IMR-90 (cell line): Measurements from ENCODE around the gene OR6C74. TPM values are rescaled to one million over a fixed set of nuclear protein-coding genes. Genes with fewer than 3 reads are reported as not detected.

Experiments used
- ATAC-seq: fragments of 200-7000 bp; cut with Tn5 transposase; 2 replicates; pipeline ENCODE4 v1.9.1; 2020; ENCODE audit warnings: low read depth, mild to moderate bottlenecking, moderate library complexity
- BruUV-seq: library from RNA; stranded (reverse); fragments of 400-500 nt; replicated peaks from 2 replicates; lab custom pipeline; 2021; lab: Mats Ljungman, UMichigan
- CTCF ChIA-PET: fragments of 300-600 bp; formaldehyde crosslinking; extraction: SDS; loops from one replicate; lab custom pipeline; 2021; ENCODE audit warnings: antibody characterized with exemption; lab: Yijun Ruan, JAX
- POLR2A ChIA-PET: fragments of 300-600 bp; sonication (Branson Sonifier 250); formaldehyde crosslinking; loops from one replicate; lab custom pipeline; 2022; ENCODE audit warnings: antibody characterized with exemption; ENCODE audit not compliant: unreplicated experiment; lab: Charles Lee
- DNase-seq: peaks from one replicate; pipeline ENCODE4 v3.0.0; 2013
- H2AFZ ChIP-seq: replicated peaks from 2 replicates; pipeline ENCODE3; 2013; ENCODE audit warnings: low read length, mild to moderate bottlenecking; ENCODE audit not compliant: poor library complexity
- H2AK5ac ChIP-seq: 2 replicates; pipeline ENCODE4 v1.6.1; 2013; ENCODE audit warnings: low read depth, low read length, inconsistent platforms
- H2AK9ac ChIP-seq: replicated peaks from 2 replicates; pipeline ENCODE3; 2013; ENCODE audit warnings: mild to moderate bottlenecking, low read depth, low read length, moderate library complexity; ENCODE audit not compliant: poor library complexity
- H2BK120ac ChIP-seq: 2 replicates; pipeline ENCODE4 v1.6.1; 2013; ENCODE audit warnings: low read depth, low read length, inconsistent platforms
- H2BK15ac ChIP-seq: 3 replicates; pipeline ENCODE4 v1.6.1; 2013; ENCODE audit warnings: low read depth, low read length, inconsistent platforms
- H2BK20ac ChIP-seq: 2 replicates; pipeline ENCODE4 v1.6.1; 2013; ENCODE audit warnings: low read depth, mild to moderate bottlenecking, inconsistent platforms, low read length, moderate library complexity
- H2BK5ac ChIP-seq: 2 replicates; pipeline ENCODE4 v1.6.1; 2013; ENCODE audit warnings: mild to moderate bottlenecking, low read depth, low read length, inconsistent platforms; ENCODE audit not compliant: poor library complexity, severe bottlenecking
- H3K14ac ChIP-seq: replicated peaks from 2 replicates; pipeline ENCODE4 v1.6.1; 2013; ENCODE audit warnings: low read depth, low read length, inconsistent platforms
- H3K18ac ChIP-seq: 2 replicates; pipeline ENCODE4 v1.6.1; 2013; ENCODE audit warnings: low read depth, low read length, control low read depth
- H3K23ac ChIP-seq: 2 replicates; pipeline ENCODE4 v1.6.1; 2013; ENCODE audit warnings: low read depth, low read length, inconsistent platforms
- H3K27ac ChIP-seq: 2 replicates; pipeline ENCODE4 v1.5.1; 2013; ENCODE audit warnings: mild to moderate bottlenecking, control low read depth, low read length; ENCODE audit not compliant: insufficient read depth
- H3K27me3 ChIP-seq: 2 replicates; pipeline ENCODE4 v1.6.1; 2013; ENCODE audit warnings: low read length; ENCODE audit not compliant: control insufficient read depth, insufficient read depth
- H3K36me3 ChIP-seq: 2 replicates; pipeline ENCODE4 v1.6.1; 2013; ENCODE audit warnings: low read length, mixed read lengths; ENCODE audit not compliant: control insufficient read depth, insufficient read depth
- H3K4ac ChIP-seq: 2 replicates; pipeline ENCODE4 v1.6.1; 2013; ENCODE audit warnings: low read depth, low read length, inconsistent platforms
- H3K4me1 ChIP-seq: 2 replicates; pipeline ENCODE4 v1.6.1; 2013; ENCODE audit warnings: low read length, mixed read lengths; ENCODE audit not compliant: control insufficient read depth, insufficient read depth
- H3K4me2 ChIP-seq: 2 replicates; pipeline ENCODE4 v1.6.1; 2013; ENCODE audit warnings: low read depth, mild to moderate bottlenecking, control low read depth, low read length, moderate library complexity
- H3K4me3 ChIP-seq: 2 replicates; pipeline ENCODE4 v1.5.1; 2013; ENCODE audit warnings: low read depth, mild to moderate bottlenecking, control low read depth, low read length, moderate library complexity; ENCODE audit not compliant: insufficient read depth
- H3K56ac ChIP-seq: 2 replicates; pipeline ENCODE4 v1.6.1; 2013; ENCODE audit warnings: low read length, inconsistent platforms; ENCODE audit not compliant: insufficient read depth; ENCODE audit errors: extremely low read depth
- H3K79me1 ChIP-seq, 2 experiments: 2 replicates each; pipeline ENCODE4 v1.6.1; 2013; ENCODE audit warnings: low read length in 2 of 2, inconsistent platforms in 1 of 2, low read depth in 1 of 2
- H3K9ac ChIP-seq: 2 replicates; pipeline ENCODE4 v1.6.1; 2013; ENCODE audit warnings: low read depth, low read length, control low read depth
- H3K9me1 ChIP-seq: 2 replicates; pipeline ENCODE4 v1.6.1; 2013; ENCODE audit warnings: low read length, inconsistent platforms; ENCODE audit not compliant: insufficient read depth
- H3K9me3 ChIP-seq: 2 replicates; pipeline ENCODE4 v1.6.1; 2013; ENCODE audit warnings: low read length; ENCODE audit not compliant: control insufficient read depth, insufficient read depth
- H4K20me1 ChIP-seq: 2 replicates; pipeline ENCODE4 v1.6.1; 2013; ENCODE audit warnings: low read length, inconsistent platforms; ENCODE audit not compliant: insufficient read depth
- H4K5ac ChIP-seq: 2 replicates; pipeline ENCODE4 v1.6.1; 2013; ENCODE audit warnings: mild to moderate bottlenecking, low read depth, low read length, control low read depth
- H4K8ac ChIP-seq, 2 experiments: 2 replicates each; pipeline ENCODE4 v1.6.1; 2013; ENCODE audit warnings: low read depth in 2 of 2, low read length in 2 of 2, control low read depth in 1 of 2, inconsistent platforms in 1 of 2
- H4K91ac ChIP-seq: 2 replicates; pipeline ENCODE4 v1.6.1; 2013; ENCODE audit warnings: low read depth, low read length, inconsistent platforms; ENCODE audit not compliant: insufficient read depth
- CEBPB ChIP-seq: IDR thresholded peaks from 2 replicates; pipeline ENCODE4 v1.6.1; 2012; ENCODE audit warnings: low read depth, low read length, improper control_type of control experiment
- MAFK ChIP-seq: IDR thresholded peaks from 2 replicates; pipeline ENCODE4 v1.6.1; 2012; ENCODE audit warnings: low read depth, low read length, improper control_type of control experiment
- NFE2L2 ChIP-seq: fragments of 150-350 bp; IDR thresholded peaks from 2 replicates; pipeline ENCODE4 v1.6.1; 2016; ENCODE audit warnings: low read depth, mild to moderate bottlenecking, low read length
- WGBS, 2 experiments: methylation state at CpG; one replicate each; pipeline versions ENCODE4 v1.1.5 to v1.1.7; 2013; ENCODE audit warnings: missing lambda C conversion rate in 2 of 2; ENCODE audit not compliant: insufficient read length in 1 of 2; ENCODE audit errors: extremely low coverage in 2 of 2; 5-methylcytosine and 5-hydroxymethylcytosine counted together
- dilution Hi-C: fragments of 300-500 bp; cut with HindIII; formaldehyde crosslinking; loops from one replicate; pipeline ENCODE4 v1.14.3; 2018; ENCODE audit warnings: low sequenced_read_pairs; ENCODE audit not compliant: unreplicated experiment
- in situ Hi-C: fragments of 300-500 bp; cut with MboI; formaldehyde crosslinking; loops from 3 replicates; pipeline ENCODE4 v1.14.3; 2019; ENCODE audit warnings: low sequenced_read_pairs, inconsistent platforms, mixed read lengths
- intact Hi-C: fragments of 100-400 bp; cut with micrococcal nuclease; formaldehyde crosslinking; loops from 2 replicates; pipeline ENCODE4 v1.10.0; 2022
- polyA plus RNA-seq, 3 experiments: library from polyadenylated mRNA; depleted of rRNA; stranded (reverse); fragments of >200 nt; gene quantifications; 2 replicates each; pipeline ENCODE4 v1.2.3, GENCODE V29; 2012; ENCODE audit warnings: low replicate concordance in 1 of 3
- total RNA-seq: library from RNA; depleted of rRNA; stranded (reverse); fragments of >200 nt; gene quantifications from 2 replicates; pipeline ENCODE4 v1.2.3, GENCODE V29; 2012

The OR6C74 gene
- total and polyA plus RNA-seq, 2 of the 4 experiments (the other 2 are of a cell fraction), result not detected

- H3K27me3 ChIP-seq, result no peaks in the 10 kb centered on the region
- no peak for ATAC-seq
- POLR2A ChIA-PET, result no interaction called here
- no peak overlapping the region for H2BK5ac ChIP-seq
- no TSS peak for BruUV-seq
- no peaks in the 10 kb centered on the region for H3K9me1 ChIP-seq
- dilution Hi-C loops, result no loop called here
- no peak overlapping the region for H3K27ac ChIP-seq
- no peaks in the 10 kb centered on the region for H3K9me3 ChIP-seq
- TF ChIP-seq CEBPB (peak; percentile 60), MAFK (no peak), NFE2L2 (no peak)
- no peak overlapping the region for H2BK15ac ChIP-seq
- H2BK20ac ChIP-seq, result no peak overlapping the region
- intact Hi-C loops, result no loop called here
- H3K4me3 ChIP-seq, result no peak overlapping the region
- H2BK120ac ChIP-seq, result no peak overlapping the region
- H4K8ac ChIP-seq, result no peak overlapping the region
- CTCF ChIA-PET, result interaction anchor here (0.7 kb wide), 1 partner anchor 244 kb away, joined by 4 read pairs; no protein-coding TSS in a partner anchor
- no peak overlapping the region for H4K5ac ChIP-seq
- no peaks in the 10 kb centered on the region for H4K20me1 ChIP-seq
- no peak overlapping the region for H2AFZ ChIP-seq
- no peaks in the 10 kb centered on the region for H3K36me3 ChIP-seq
- no peak overlapping the region for H3K4ac ChIP-seq
- no CpG with 5 or more reads among the region's 3 CpGs for WGBS, 2 experiments
- H4K91ac ChIP-seq, result no peak overlapping the region
- in situ Hi-C loops, result no loop called here
- H2AK5ac ChIP-seq, result no peak overlapping the region
- no peak overlapping the region for H3K18ac ChIP-seq
- no peak overlapping the region for H2AK9ac ChIP-seq
- H3K23ac ChIP-seq, result no peak overlapping the region
- H3K4me1 ChIP-seq, result no peaks in the 10 kb centered on the region
- no peaks in the 10 kb centered on the region for H3K79me1 ChIP-seq
- no peak for DNase-seq
- H3K56ac ChIP-seq, result no peak overlapping the region
- no peak overlapping the region for H3K14ac ChIP-seq
- H3K9ac ChIP-seq, result no peak overlapping the region
- no peak overlapping the region for H3K4me2 ChIP-seq
These were observed 16.8 kb upstream of the OR6C74 start for GRCh38 chr12:55227643-55228042.
